Inferior parietal cortex (tissue), 1 donor: ENCODE measurements around the gene PDCL3.

ENCODE experiments used
- DNase-seq: peaks from one replicate; pipeline ENCODE4 v3.0.0-alpha.2; 2016; ENCODE audit errors: extremely low spot score

The PDCL3 gene

GRCh38 chr2:100611079-100612029 lies 48.6 kb downstream of the PDCL3 start:
- DNase-seq = no peak

- no peak for DNase-seq
Measured at GRCh38 chr2:100612388-100613000, 49.7 kb downstream of the PDCL3 start.

GRCh38 chr2:100613719-100614118 lies 50.9 kb downstream of the PDCL3 start:
- no peak for DNase-seq

GRCh38 chr2:100614455-100615000 lies 51.7 kb downstream of the PDCL3 start:
- no peak for DNase-seq

GRCh38 chr2:100615471-100615870 lies 52.7 kb downstream of the PDCL3 start:
- DNase-seq = no peak

GRCh38 chr2:100615886-100616285 lies 53.1 kb downstream of the PDCL3 start:
- no peak for DNase-seq

- no peak for DNase-seq
Measured at GRCh38 chr2:100616841-100617390, 54.1 kb downstream of the PDCL3 start.

GRCh38 chr2:100619951-100620350 lies 57.2 kb downstream of the PDCL3 start:
- DNase-seq = no peak

GRCh38 chr2:100620481-100620880 lies 57.7 kb downstream of the PDCL3 start:
- no peak for DNase-seq

- no peak for DNase-seq
Measured at GRCh38 chr2:100621371-100621951, 58.7 kb downstream of the PDCL3 start.

GRCh38 chr2:100623033-100623715 lies 60.4 kb downstream of the PDCL3 start:
- no peak for DNase-seq

- no peak for DNase-seq
Measured at GRCh38 chr2:100623930-100624329, 61.1 kb downstream of the PDCL3 start.

GRCh38 chr2:100624536-100624935 lies 61.7 kb downstream of the PDCL3 start:
- DNase-seq = no peak

GRCh38 chr2:100625717-100626116 lies 62.9 kb downstream of the PDCL3 start:
- DNase-seq = no peak
